Fibroblast of lung (primary cell): ENCODE results near the gene PIK3CB.

Experiments used
- CTCF ChIP-seq, 2 donors: IDR thresholded peaks in 1 of 2; conservative IDR thresholded peaks in 1 of 2; 1 replicate in 1 of 2; 2 replicates in 1 of 2; pipeline ENCODE4 v1.5.1; 2011 to 2012; ENCODE audit warnings: low read length in 2 of 2, control low read depth in 1 of 2, inconsistent platforms in 1 of 2, low read depth in 1 of 2, mild to moderate bottlenecking in 1 of 2
- EZH2 ChIP-seq: IDR thresholded peaks from 2 replicates; pipeline ENCODE4 v1.5.1; 2012; ENCODE audit warnings: low read length, control low read depth, mild to moderate bottlenecking; ENCODE audit errors: missing control alignments

DNA sequence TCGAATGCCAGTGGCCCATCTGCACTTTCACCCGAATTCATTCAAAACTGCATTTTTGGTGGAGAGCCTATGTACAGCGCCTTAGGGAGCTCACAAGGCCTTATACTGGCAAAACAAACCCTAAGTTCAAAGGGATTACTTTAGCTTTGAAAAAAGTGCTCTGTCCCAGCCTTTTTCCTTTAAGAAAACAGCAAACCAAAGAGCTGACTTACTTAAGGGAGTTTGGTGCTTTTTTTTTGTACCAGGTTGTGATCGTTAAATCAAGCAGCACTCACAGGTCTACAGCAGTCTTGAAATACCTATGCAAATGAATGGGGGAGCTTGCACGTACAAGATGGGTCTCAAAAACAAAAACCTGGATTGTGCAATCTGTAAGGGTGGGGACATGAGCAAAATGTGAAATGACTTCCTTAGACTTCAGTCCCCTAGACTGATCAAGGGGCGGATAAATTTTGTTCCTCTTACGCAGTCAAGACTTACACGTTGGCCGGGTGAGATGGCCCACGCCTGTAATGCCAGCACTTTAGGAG is 11.6 kb upstream of the PIK3CB start:
- TF ChIP-seq CTCF (conservative IDR thresholded peaks at IDR 0.05 in 1 of 2, IDR thresholded peaks at IDR 0.05 in 1 of 2; ENCODE audit: low read depth in 1 of 2, low read length in 2 of 2) (no peak), EZH2 (no peak)
